Vagina (tissue), 2 donors: Measurements from ENCODE around the gene KRT6A.

Experiments
- POLR2A ChIP-seq, 2 donors: fragments of 450-650 bp; IDR thresholded peaks; one replicate each; pipeline ENCODE4 v1.6.1; 2017; ENCODE audit warnings: antibody characterized with exemption in 2 of 2, mild to moderate bottlenecking in 2 of 2, moderate library complexity in 2 of 2
- TF ChIP-seq, protein P1 (sequence below), 3 experiments: fragments of 450-650 bp in 2 of 3; fragments of 200-600 bp in 1 of 3; sonication (generic) in 1 of 3; IDR thresholded peaks; one replicate each; pipeline ENCODE4 v1.5.1; 2017 to 2019; ENCODE audit warnings: antibody characterized with exemption in 3 of 3, mild to moderate bottlenecking in 2 of 3, moderate library complexity in 2 of 3

DNA sequence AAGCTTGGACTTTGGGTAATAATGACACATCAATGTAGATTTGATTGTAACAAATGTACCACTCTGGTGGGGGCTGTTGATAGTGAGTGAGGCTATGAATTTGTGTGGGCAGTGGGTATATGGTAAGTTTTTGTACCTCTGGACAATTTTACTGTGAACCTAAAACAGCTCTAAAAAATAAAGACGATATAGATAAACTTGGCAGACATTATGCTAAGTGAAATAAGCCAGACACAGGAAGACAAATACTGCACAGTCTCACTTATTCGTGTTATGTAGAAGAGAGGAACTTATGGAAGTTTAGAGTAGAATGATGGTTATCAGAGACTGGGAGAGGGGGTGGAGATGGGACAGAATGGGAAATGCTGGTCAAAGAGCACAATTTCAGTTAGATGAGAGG lies 28.2 kb downstream of the KRT6A start:
- TF ChIP-seq, protein P1, sequence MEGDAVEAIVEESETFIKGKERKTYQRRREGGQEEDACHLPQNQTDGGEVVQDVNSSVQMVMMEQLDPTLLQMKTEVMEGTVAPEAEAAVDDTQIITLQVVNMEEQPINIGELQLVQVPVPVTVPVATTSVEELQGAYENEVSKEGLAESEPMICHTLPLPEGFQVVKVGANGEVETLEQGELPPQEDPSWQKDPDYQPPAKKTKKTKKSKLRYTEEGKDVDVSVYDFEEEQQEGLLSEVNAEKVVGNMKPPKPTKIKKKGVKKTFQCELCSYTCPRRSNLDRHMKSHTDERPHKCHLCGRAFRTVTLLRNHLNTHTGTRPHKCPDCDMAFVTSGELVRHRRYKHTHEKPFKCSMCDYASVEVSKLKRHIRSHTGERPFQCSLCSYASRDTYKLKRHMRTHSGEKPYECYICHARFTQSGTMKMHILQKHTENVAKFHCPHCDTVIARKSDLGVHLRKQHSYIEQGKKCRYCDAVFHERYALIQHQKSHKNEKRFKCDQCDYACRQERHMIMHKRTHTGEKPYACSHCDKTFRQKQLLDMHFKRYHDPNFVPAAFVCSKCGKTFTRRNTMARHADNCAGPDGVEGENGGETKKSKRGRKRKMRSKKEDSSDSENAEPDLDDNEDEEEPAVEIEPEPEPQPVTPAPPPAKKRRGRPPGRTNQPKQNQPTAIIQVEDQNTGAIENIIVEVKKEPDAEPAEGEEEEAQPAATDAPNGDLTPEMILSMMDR (IDR thresholded peaks at IDR 0.05): no peak
- TF ChIP-seq POLR2A (IDR thresholded peaks at IDR 0.05): no peak
